ENCODE data around the gene KCNH2. TPM values are rescaled to one million over a fixed set of nuclear protein-coding genes. Genes with fewer than 3 reads are reported as not detected.

KCNH2 gene
- total RNA-seq, 1 experiment from 2014 or later = 1.5 TPM

DNA sequence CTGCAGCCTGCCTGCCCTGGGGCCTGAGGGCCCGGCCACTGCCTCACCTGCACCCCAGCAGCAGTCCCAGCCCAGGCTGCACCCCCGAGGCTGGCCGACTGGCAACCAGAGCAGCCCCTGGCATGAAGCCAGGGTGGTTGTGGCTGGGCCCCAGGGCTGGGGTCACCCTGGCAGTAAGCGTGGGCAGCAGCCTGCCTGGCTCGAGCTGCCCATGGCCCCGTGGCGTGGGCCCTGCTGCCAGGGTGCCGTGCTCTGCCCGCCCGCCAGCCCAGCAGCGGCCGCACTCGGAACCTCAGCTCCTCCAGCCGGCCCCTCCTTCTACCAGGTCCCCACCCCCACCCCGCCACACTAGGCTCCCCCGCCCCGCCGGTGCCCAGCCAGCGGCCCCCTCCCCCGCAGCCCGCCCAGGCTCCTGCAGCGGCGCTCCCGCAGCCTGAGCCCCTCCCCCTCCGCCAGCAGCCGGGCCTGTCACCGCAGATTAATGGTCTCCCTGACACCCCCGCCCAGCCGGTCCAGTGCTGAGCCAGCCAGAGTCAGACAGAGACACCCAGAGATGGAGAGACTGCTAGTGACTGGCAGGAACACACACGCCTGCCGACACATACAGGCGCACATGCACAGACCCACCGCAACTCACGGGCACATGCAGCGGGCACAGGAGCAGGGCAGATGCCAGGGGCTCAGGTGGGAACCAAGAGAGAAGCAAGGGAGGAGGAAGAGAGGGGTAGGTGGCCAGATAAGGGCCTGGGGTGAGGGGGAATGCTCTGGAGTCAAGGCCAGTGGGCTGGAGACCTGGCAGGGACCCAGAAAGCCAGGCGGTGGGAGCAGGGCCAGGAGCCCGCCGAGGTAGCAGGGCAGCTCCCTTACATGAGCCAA lies 22.4 kb downstream of the KCNH2 start:
- ChIA-PET CTCF (no interaction called here), POLR2A (ENCODE audit: low non-redundant PET) (no interaction called here)
- Histone ChIP-seq H3K9me3 (ENCODE audit: low read depth, low read length, poor library complexity, severe bottlenecking) (no peaks in the 10 kb centered on the region), H3K4me3 (ENCODE audit: low read depth, low read length, poor library complexity, severe bottlenecking) (no peak overlapping the region), H3K27me3 (replicated peaks; ENCODE audit: insufficient read depth, low read depth, low read length, poor library complexity) (peaks cover 14% of the 10 kb centered on the region), H3K27ac (ENCODE audit: low read depth, low read length, poor library complexity, severe bottlenecking) (no peak overlapping the region), H3K36me3 (ENCODE audit: insufficient read depth, low read length, poor library complexity, severe bottlenecking) (no peaks in the 10 kb centered on the region), H3K4me1 (ENCODE audit: insufficient read depth, low read length, poor library complexity, severe bottlenecking) (peaks cover under 1% of the 10 kb centered on the region)
- intact Hi-C loops (cut with micrococcal nuclease; ENCODE audit: unreplicated experiment) = no loop called here
- no peak for TF ChIP-seq EZH2 (IDR thresholded peaks at IDR 0.05; ENCODE audit: borderline replicate concordance, low read depth, low read length, poor library complexity, severe bottlenecking)
- TF ChIP-seq, protein P1, sequence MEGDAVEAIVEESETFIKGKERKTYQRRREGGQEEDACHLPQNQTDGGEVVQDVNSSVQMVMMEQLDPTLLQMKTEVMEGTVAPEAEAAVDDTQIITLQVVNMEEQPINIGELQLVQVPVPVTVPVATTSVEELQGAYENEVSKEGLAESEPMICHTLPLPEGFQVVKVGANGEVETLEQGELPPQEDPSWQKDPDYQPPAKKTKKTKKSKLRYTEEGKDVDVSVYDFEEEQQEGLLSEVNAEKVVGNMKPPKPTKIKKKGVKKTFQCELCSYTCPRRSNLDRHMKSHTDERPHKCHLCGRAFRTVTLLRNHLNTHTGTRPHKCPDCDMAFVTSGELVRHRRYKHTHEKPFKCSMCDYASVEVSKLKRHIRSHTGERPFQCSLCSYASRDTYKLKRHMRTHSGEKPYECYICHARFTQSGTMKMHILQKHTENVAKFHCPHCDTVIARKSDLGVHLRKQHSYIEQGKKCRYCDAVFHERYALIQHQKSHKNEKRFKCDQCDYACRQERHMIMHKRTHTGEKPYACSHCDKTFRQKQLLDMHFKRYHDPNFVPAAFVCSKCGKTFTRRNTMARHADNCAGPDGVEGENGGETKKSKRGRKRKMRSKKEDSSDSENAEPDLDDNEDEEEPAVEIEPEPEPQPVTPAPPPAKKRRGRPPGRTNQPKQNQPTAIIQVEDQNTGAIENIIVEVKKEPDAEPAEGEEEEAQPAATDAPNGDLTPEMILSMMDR (conservative IDR thresholded peaks at IDR 0.05; ENCODE audit: low read depth, low read length) = no peak
- no peak for DNase-seq (ENCODE audit: low spot score)
- no TSS peak for BruUV-seq (replicated peaks)

DNA sequence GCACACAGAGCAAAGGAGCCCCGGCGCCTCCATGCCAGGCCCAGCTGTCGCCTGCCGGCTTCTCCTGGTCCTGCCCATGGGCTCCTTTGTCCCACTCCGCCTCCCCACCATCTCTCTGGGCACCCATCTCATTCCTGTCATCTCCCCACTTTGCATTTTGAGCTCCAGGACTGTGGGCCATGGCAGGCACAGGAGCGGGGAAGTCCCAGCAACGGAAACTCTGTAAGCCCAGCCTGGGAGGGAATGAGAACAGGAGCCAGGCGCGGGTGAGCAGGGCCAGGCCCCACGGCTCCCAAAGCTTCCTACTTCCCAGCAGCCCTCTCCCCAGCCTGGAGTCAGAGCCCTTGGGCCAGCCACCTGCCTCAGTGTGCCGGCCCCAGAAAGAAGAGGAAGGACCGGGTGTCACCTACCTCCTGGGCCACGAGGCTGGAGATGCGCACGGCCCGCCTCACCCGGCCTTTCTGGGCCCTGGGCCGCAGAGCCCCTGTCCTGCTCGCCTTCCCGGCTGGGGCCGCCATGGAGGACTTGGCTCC lies 23.1 kb downstream of the KCNH2 start:
- H3K27ac ChIP-seq (ENCODE audit: low read depth, low read length, poor library complexity, severe bottlenecking) = no peak overlapping the region
- peaks cover 14% of the 10 kb centered on the region for H3K27me3 ChIP-seq (replicated peaks; ENCODE audit: insufficient read depth, low read depth, low read length, poor library complexity)
- intact Hi-C loops (cut with micrococcal nuclease; ENCODE audit: unreplicated experiment) = no loop called here
- no peak overlapping the region for H3K4me3 ChIP-seq (ENCODE audit: low read depth, low read length, poor library complexity, severe bottlenecking)
- BruUV-seq (replicated peaks) = no TSS peak
- no peaks in the 10 kb centered on the region for H3K36me3 ChIP-seq (ENCODE audit: insufficient read depth, low read length, poor library complexity, severe bottlenecking)
- POLR2A ChIA-PET (ENCODE audit: low non-redundant PET) = no interaction called here
- CTCF ChIA-PET = no interaction called here
- no peak for TF ChIP-seq EZH2 (IDR thresholded peaks at IDR 0.05; ENCODE audit: borderline replicate concordance, low read depth, low read length, poor library complexity, severe bottlenecking)
- TF ChIP-seq, protein P1 (conservative IDR thresholded peaks at IDR 0.05; ENCODE audit: low read depth, low read length) = no peak
- no peak for DNase-seq (ENCODE audit: low spot score)
- H3K4me1 ChIP-seq (ENCODE audit: insufficient read depth, low read length, poor library complexity, severe bottlenecking) = no peaks in the 10 kb centered on the region
- no peaks in the 10 kb centered on the region for H3K9me3 ChIP-seq (ENCODE audit: low read depth, low read length, poor library complexity, severe bottlenecking)

DNA sequence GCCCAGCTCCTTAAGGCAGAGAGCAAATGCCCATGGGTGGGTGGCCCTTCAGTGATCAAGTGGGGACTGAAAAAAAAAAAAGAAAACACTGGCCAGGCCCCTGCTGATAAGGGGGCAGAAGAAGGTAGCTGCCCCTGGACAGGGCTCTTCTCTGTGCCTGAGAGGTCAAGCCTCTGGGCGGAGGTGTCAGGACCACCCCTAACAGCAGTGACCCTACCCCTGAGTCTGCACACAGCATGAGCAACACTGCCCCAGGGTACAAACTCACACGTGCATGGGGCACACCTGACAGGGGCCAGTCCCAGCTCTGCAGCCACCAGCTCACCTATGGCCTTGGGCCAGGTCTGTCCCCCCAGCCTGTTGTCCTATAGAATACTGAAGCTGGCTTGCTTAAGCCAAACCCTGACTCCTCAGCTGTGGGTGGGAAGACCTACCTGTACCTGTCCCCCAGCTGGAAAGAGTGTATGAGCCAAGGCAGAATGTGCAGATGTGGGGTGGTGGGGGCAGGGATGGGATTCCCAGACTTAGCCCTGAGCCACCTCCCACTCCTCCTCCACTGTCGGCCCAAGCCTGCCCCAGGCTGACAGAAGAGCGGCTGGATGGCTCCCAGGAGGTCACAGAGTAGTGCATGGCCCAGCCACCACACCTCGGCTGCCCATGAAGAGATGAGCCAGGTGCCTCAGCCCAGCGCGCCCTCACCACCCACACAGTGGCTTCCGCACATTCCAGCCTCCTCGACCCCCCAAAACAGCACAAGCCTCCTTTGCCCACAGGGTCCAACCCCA lies 23.7 kb downstream of the KCNH2 start:
- H3K9me3 ChIP-seq (ENCODE audit: low read depth, low read length, poor library complexity, severe bottlenecking) = no peaks in the 10 kb centered on the region
- H3K36me3 ChIP-seq (ENCODE audit: insufficient read depth, low read length, poor library complexity, severe bottlenecking) = no peaks in the 10 kb centered on the region
- CTCF ChIA-PET = no interaction called here
- intact Hi-C loops (cut with micrococcal nuclease; ENCODE audit: unreplicated experiment) = no loop called here
- H3K4me1 ChIP-seq (ENCODE audit: insufficient read depth, low read length, poor library complexity, severe bottlenecking) = no peaks in the 10 kb centered on the region
- no TSS peak for BruUV-seq (replicated peaks)
- POLR2A ChIA-PET (ENCODE audit: low non-redundant PET) = no interaction called here
- no peak overlapping the region for H3K27ac ChIP-seq (ENCODE audit: low read depth, low read length, poor library complexity, severe bottlenecking)
- H3K27me3 ChIP-seq (replicated peaks; ENCODE audit: insufficient read depth, low read depth, low read length, poor library complexity) = peaks cover 14% of the 10 kb centered on the region
- H3K4me3 ChIP-seq (ENCODE audit: low read depth, low read length, poor library complexity, severe bottlenecking) = no peak overlapping the region
- DNase-seq (ENCODE audit: low spot score) = no peak
- no peak for TF ChIP-seq EZH2 (IDR thresholded peaks at IDR 0.05; ENCODE audit: borderline replicate concordance, low read depth, low read length, poor library complexity, severe bottlenecking)
- TF ChIP-seq, protein P1 (conservative IDR thresholded peaks at IDR 0.05; ENCODE audit: low read depth, low read length) = no peak
